Fibroblast of skin of right quadriceps (primary cell): ENCODE data around the gene ADAMTSL4.
"Not testable (repeated sequence)": the region's sequence is repeated elsewhere in the genome, so short reads cannot be mapped to it uniquely, and the experiment has no call there.

ENCODE experiments used
- DNase-seq: peaks from one replicate; pipeline ENCODE4 v3.0.0-alpha.2; 2013

The ADAMTSL4 gene

DNA sequence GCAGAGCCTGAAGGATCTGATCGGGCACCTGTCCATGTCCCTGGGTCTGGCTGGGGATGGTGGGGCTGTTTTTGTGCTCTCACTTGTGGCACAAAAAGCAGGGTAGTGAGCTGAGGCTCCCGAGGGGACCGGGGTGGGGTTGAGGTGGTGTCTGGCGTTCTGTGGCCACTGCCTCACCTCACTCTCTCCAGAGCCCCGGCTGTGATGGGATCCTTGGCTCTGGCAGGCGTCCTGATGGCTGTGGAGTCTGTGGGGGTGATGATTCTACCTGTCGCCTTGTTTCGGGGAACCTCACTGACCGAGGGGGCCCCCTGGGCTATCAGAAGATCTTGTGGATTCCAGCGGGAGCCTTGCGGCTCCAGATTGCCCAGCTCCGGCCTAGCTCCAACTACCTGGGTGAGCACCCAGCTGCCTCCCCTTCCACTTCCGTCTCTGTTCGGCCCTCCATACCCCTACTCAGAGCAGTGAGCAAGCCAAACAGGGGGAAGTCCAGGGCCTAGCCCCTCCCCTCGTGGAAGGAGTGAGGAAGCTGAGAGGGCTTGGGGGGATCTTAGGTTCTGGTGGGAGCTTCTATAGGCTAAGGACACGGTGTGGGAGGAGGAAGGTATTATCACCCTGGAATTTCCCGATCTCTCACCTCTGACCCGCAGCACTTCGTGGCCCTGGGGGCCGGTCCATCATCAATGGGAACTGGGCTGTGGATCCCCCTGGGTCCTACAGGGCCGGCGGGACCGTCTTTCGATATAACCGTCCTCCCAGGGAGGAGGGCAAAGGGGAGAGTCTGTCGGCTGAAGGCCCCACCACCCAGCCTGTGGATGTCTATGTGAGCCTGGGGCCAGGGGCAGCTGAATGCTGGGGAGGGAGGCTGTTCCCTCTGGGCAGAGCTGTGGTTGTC, 7.0 kb downstream of the ADAMTSL4 start:
- no peak for DNase-seq

GRCh38 chr1:150557065-150557600, 7.9 kb downstream of the ADAMTSL4 start:
- DNase-seq, result no peak

- DNase-seq, result no peak
Measured at GRCh38 chr1:150557813-150558212, 8.6 kb downstream of the ADAMTSL4 start.

DNA sequence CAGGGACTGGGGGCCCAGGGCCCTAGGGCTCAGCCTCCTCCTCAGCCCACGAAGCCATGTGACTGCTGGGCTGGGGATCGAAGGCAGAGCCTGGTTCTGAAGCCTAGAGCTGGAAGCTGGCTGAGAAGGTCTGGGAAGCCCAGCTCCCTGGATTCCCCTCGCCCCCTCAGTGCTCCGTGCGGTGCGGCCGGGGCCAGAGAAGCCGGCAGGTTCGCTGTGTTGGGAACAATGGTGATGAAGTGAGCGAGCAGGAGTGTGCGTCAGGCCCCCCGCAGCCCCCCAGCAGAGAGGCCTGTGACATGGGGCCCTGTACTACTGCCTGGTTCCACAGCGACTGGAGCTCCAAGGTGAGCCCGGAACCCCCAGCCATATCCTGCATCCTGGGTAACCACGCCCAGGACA, 9.1 kb downstream of the ADAMTSL4 start:
- no peak for DNase-seq

- no peak for DNase-seq
Measured at GRCh38 chr1:150558761-150559655, 9.8 kb downstream of the ADAMTSL4 start.

- no peak for DNase-seq
Measured at GRCh38 chr1:150559656-150560010, 10.4 kb downstream of the ADAMTSL4 start.

- peak; percentile 60 for DNase-seq
Measured at GRCh38 chr1:150560011-150560438, 10.8 kb downstream of the ADAMTSL4 start.

DNA sequence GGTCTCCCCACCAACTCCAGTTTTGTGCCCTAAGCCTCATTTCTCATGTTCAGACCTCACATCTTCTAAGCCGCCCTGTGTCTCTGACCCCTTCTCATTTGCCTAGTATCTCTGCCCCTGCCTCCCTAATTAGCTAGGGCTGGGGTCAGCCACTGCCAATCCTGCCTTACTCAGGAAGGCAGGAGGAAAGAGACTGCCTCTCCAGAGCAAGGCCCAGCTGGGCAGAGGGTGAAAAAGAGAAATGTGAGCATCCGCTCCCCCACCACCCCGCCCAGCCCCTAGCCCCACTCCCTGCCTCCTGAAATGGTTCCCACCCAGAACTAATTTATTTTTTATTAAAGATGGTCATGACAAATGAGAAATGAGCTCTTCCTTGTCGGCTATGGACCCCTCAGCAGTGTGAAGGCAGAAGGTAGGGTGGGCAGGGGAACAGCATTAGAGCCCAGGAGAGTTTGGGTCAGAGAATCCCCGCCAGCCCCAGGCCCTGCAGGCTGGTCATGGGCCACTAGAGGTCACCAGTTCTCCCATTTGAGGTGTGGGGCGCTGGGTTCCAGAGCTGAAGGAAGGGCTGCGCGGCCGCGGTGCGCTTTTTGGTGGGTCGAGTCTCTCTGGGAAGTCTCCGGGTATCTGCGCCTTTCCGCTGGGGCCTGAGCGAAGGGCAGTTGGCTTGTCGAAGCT, 11.5 kb downstream of the ADAMTSL4 start:
- no peak for DNase-seq

DNA sequence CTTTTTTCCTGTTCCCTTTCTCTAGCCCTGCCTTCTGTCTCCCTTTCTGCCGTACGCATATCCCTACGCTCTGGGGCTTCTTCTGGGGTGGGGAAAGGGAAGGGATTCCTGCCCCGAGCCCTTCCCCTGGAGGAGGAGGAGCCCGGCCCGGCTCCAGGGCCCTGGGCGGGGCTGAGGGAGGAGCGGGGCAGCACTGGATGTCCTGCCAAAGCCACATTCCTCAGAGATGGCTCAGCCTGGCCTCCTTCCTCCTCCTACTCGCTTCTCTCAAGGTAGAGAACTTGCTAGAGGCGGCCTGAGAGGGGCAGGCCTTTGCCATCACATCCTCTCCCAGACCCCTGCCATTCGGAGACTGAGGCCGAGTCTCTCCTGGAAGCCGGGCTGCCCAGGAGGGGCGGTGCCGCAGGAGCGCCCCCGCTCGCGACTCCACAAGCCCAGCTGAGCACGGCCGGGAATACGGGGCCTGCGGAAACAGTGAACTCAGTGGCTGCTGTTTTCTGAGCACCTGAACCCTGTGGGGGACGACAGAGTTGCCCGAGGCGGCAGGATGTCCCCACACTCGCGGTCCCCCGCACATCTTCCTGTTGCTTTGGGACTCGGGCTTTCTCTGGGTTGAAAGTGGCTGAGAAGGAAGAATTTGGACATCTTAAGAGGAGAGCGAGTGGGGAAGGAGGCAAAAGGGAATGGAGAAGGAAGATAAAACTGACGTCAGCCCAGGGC, 12.2 kb downstream of the ADAMTSL4 start:
- peak; percentile 99 for DNase-seq

- DNase-seq, result peak; percentile 93
Measured at GRCh38 chr1:150561974-150562445, 12.8 kb downstream of the ADAMTSL4 start.

GRCh38 chr1:150562446-150563339, 13.5 kb downstream of the ADAMTSL4 start:
- DNase-seq, result no peak

DNA sequence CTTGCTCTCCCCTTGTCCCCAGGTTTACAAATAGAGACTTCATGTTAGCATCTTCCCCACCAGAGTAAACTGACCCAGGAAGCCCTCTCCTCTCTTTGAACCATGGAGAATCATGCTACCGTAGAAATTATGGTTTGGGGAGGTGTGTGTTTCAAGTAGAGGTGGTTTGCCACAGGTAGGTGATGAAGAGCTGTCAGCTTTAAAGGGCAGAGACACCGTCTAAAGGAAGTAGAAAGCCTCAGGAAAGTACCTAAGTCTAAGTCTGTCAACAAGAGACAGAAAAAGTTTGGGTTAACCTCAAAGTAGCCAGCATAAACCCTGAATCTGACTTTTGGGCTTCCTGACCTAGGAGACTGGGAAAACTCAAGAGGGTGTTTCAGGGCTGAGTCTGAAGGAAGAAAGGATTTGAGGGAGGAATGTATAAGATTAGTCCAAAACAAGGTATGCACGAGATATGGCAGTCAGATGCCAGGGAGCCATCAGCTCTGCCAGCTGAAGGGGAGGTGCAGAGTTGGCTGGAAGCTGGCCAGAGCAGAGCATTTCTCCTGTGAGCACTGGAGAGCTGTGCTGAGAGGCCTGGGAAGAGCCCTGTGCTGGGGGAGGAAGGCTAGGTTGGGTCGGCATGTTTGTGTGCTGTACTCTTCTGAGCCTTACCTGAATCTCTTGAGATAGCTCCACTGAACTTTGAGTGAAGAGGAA, 14.3 kb downstream of the ADAMTSL4 start:
- DNase-seq, result no peak

- DNase-seq, result no peak
Measured at GRCh38 chr1:150564051-150564991, 15.1 kb downstream of the ADAMTSL4 start.

DNA sequence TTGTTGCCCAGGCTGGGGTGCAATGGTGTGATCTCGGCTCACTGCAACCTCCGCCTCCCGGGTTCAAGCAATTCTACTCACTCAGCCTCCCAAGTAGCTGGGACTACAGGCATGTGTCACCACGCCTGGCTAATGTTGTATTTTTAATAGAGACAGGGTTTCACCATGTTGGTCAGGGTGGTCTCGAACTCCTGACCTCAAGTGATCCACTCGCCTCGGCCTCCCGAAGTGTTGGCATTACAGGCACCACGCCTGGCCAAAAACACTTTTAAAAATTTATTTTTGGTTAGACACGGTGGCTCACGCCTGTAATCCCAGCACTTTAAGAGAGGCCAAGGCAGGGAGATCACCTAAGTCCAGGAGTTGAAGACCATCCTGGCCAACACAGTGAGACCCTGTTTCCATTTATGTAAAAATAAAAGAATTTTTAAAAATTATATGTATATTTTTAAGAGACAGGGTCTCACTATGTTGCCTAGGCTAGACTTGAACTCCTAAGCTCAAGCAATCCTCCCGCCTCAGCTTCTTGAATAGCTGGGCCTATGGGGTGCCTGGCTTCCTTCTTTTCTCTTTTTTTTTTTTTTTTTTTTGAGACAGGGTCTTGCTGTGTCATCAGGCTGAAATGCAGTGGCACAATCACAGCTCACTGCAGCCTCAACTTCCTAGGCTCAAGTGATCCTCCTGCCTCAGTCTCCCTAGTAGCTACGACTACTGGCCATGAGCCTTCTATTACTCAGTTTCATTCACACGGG, 16.2 kb downstream of the ADAMTSL4 start:
- DNase-seq, result not testable (repeated sequence)

DNA sequence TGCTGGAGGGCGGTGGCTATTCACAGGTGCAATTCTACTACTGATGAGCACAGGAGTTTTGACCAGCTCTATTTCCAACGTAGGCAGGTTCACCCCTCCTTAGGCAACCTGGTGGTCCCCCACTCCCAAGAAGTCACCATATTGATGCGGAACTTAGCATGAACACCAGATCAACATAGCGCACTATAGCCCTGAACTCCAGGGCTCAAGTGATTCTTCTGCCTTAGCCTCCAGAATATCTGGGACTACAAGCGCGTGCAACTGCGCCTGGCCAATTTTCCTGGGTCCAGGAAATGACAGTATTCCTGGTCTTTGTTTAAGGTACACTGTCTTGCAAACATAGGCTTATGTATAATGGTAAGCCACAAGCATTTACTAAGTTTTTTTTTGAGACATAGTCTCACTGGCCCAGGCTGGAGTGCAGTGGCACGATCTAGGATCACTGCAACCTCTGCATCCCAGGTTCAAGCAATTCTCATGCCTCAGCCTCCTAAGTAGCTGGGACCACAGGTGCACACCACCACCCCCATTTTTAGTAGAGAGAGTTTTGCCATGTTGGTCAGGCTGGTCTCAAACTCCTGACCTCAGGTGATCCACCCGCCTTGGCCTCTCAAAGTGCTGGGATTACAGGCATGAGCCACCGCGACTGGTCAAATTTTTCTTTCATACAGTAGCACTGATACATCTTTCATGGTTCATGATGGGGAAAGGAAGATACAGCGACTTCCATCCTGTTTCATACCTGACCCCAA, 17.6 kb downstream of the ADAMTSL4 start:
- no peak for DNase-seq

DNA sequence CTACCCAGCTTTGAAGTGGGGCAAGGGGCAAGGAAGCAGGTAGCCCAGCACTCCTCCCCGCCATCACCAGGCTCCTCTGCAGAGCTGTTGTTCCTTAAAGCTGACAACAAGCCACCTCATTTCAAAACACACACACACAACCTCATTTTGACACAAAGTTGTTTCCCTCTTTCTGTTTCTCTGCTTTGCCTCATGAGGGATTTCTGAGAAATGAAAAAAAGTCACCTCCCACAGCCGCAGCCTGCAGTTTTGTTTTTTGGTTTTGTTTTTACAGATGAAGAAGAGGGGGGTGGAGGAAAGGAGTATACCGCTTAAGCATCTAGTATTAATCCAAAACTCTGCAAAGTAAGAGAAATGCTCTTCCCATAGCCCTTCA, 18.1 kb downstream of the ADAMTSL4 start:
- no peak for DNase-seq

- peak; percentile 94 for DNase-seq
Measured at GRCh38 chr1:150567717-150568593, 18.7 kb downstream of the ADAMTSL4 start.
